ENCODE data around the gene CCDC134. TPM values are rescaled to one million over a fixed set of nuclear protein-coding genes. Genes with fewer than 3 reads are reported as not detected.
"Not testable (repeated sequence)": the region's sequence is repeated elsewhere in the genome, so short reads cannot be mapped to it uniquely, and the experiment has no call there.

The CCDC134 gene
- total RNA-seq, 1 donor from 2014 or later: 5.9 TPM

DNA sequence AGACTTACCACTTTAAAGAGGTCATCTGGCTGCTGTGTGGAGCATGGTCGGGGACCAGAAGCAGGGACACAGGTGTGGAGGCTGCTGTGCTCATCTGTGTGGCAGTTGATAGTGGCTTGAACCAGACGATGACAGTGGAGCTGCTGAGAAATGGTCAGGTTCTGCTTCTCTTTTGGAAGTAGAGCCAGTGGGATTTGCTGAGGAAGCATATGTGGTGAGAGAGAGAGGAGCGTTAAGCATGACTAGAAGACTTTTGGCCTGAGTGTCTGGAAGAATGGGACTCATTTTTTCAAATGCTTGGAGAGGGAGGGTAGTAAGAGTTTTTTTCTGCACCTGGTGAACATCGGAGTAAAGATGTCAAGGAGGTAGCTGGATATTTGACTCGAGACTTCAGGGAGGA, 20.0 kb downstream of the CCDC134 start:
- DNase-seq: no peak
- no peak for ATAC-seq
- intact Hi-C loops (cut with micrococcal nuclease): loop anchor here (5.0 kb wide), 1 partner anchor 127 kb away; the partner anchor contains the start of gene CENPM

GRCh38 chr22:41821471-41822316, 21.2 kb downstream of the CCDC134 start:
- intact Hi-C loops (cut with micrococcal nuclease): loop anchor here (5.0 kb wide), 1 partner anchor 126 kb away; the partner anchor contains the start of gene CENPM
- ATAC-seq (no peak), DNase-seq (no peak)

- DNase-seq: no peak
- intact Hi-C loops (cut with micrococcal nuclease): loop anchor here (5.0 kb wide), 1 partner anchor 125 kb away; the partner anchor contains the start of gene CENPM
- ATAC-seq: no peak
These were observed 22.0 kb downstream of the CCDC134 start for GRCh38 chr22:41822317-41823057.

DNA sequence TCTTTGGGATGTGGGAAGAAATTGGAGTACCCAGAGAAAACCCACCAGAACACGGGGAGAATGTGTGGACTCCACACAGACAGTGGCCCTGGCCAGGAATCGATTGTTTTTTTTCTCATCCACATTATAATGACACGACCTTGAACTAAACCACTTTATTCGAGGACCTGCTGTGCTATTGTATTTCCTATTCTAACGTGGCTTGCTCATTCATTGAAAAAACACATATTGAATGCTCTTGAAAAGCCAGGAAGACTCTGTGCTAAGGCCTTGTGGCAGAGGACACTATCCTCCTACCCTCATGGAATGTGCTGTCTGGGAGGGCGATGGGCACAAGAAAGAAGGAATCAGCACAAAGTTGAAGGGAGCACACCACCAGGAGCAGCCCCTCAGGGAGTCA, 23.3 kb downstream of the CCDC134 start:
- ATAC-seq (no peak), DNase-seq (no peak)
- intact Hi-C loops (cut with micrococcal nuclease): loop anchor here (5.0 kb wide), 1 partner anchor 124 kb away; the partner anchor contains the start of gene CENPM

DNA sequence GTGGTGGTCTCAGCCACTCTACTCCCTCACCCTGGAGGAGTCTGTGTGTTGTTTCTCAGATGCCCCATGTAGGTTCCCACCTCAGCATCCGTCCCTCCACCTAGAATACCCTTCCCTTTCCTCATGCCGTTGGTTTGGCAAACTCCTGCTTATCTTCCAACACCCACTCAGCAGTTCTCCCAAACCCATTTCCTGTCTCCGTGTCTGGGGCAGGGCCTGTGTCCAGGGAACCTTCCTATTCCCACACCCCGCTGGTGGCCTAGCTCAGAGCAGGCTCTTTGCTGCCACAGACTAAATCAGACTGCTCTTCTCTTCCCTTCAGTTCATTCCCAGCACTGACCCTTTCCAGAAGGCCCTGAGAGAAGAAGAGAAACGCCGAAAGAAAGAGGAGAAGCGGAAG, 24.9 kb downstream of the CCDC134 start:
- no peak for DNase-seq
- intact Hi-C loops (cut with micrococcal nuclease): no loop called here
- peak; percentile 12 for ATAC-seq

DNA sequence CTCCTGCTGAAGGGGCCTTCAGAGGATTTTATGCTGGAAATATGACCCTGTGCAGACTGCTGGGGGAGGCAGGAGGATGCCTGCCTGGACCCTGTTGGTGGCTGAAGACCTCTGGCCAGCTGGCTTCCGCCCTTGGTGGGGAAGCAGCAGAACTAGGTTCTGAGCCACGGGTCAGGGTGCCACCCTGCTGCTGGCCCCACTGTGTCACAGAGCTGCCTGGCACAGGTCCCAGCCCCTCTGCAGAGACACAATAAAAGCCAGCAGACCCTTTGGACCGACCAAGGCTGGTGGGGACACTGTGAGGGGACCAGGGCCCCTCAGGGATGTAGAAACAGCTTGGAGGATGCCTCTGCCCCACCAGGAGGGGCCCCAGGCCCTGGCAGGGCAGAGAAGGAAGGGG, 25.5 kb downstream of the CCDC134 start:
- intact Hi-C loops (cut with micrococcal nuclease): no loop called here
- ATAC-seq (peak; percentile 14), DNase-seq (peak; percentile 44)

- peak; percentile 65 for ATAC-seq
- peak; percentile 35 for DNase-seq
- intact Hi-C loops (cut with micrococcal nuclease): no loop called here
These were observed 26.2 kb downstream of the CCDC134 start for GRCh38 chr22:41826430-41827383.

- intact Hi-C loops (cut with micrococcal nuclease): no loop called here
- ATAC-seq (no peak), DNase-seq (no peak)
These were observed 27.2 kb downstream of the CCDC134 start for GRCh38 chr22:41827671-41828070.

- intact Hi-C loops (cut with micrococcal nuclease): no loop called here
- DNase-seq: no peak
- ATAC-seq: no peak
These were observed 28.0 kb downstream of the CCDC134 start for GRCh38 chr22:41828516-41828915.

- DNase-seq (no peak), ATAC-seq (no peak)
- intact Hi-C loops (cut with micrococcal nuclease): no loop called here
These were observed 29.7 kb downstream of the CCDC134 start for GRCh38 chr22:41830174-41830573.

GRCh38 chr22:41831383-41831782, 30.9 kb downstream of the CCDC134 start:
- ATAC-seq (no peak), DNase-seq (peak; percentile 38)
- intact Hi-C loops (cut with micrococcal nuclease): no loop called here

GRCh38 chr22:41831828-41832552, 31.5 kb downstream of the CCDC134 start:
- ATAC-seq (no peak), DNase-seq (no peak)
- intact Hi-C loops (cut with micrococcal nuclease): no loop called here

DNA sequence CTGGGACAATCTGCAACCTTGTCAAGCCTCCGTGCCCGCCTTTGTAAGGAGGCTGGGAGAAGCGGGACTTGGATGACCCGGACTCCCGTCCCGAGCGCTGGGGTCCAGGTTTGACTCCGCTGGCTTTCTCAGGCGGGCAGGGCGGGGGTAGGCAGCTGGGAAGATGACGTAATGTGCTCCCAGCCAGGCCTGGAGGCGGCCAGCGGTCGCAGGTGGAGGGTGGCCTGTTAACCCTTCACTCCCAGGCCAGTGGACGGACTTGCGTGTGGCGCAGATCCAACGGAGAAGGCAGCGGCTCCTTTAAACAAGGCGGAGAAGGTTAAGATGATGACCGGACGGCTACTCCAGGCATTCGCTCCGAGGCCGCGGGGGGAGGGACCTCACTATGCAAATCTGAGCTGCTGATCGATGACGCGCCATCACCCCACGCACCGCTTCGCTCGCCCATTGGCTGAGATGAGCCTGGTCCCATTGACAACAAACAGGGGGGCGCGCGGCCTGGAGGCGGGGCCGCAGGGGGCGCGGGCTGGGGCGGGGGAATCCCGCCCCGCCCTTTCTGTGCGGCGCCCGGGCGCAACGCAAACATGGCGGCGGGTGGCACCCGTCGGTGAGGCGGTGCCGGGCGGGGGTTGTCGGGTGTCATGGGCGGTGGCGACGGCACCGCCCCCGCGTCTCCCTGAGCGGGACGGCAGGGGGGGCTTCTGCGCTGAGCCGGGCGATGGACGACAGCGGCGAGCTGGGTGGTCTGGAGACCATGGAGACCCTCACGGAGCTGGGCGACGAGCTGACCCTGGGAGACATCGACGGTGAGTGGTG, 32.3 kb downstream of the CCDC134 start, which contains the start of gene SREBF2:
Gene SREBF2 (plus strand): TSS at position 553 of the 816 bp plus-strand sequence. CDS start 166 bp downstream, at position 719.
- intact Hi-C loops (cut with micrococcal nuclease): no loop called here
- ATAC-seq (peak; percentile 94), DNase-seq (peak; percentile 100)

DNA sequence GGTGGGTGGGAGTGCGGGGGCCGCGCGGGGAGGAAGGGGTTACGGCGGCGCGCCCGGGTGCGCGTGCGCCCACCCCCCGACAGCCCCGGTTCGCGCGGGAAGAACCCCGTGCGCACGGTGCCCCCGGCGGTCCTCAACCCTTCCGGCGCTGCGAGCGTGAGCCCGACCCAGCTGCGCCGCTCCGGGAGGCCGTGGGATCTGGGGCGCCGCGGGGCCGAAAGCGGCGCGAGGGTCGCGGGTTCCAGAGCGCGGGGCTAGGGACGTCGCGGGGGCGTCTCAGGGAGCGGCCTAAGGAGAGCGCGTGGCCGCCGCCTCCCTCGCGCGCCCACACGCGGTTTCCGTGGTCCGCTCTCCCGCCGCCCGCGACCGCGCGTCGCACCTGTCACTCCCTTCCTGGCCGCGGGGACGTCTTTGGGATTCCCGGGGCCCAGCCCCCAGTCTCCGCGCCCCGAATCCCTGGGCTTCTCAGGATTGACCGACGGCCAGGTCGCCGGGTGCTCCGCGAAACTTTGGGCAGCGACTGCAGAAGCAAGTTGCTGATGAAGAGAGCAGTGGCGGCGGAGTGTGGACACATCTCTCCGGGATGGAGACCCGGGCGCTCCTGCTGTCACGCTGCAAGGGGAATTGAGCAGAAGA, 33.0 kb downstream of the CCDC134 start:
- ATAC-seq (peak; percentile 36), DNase-seq (peak; percentile 69)
- intact Hi-C loops (cut with micrococcal nuclease): no loop called here

DNA sequence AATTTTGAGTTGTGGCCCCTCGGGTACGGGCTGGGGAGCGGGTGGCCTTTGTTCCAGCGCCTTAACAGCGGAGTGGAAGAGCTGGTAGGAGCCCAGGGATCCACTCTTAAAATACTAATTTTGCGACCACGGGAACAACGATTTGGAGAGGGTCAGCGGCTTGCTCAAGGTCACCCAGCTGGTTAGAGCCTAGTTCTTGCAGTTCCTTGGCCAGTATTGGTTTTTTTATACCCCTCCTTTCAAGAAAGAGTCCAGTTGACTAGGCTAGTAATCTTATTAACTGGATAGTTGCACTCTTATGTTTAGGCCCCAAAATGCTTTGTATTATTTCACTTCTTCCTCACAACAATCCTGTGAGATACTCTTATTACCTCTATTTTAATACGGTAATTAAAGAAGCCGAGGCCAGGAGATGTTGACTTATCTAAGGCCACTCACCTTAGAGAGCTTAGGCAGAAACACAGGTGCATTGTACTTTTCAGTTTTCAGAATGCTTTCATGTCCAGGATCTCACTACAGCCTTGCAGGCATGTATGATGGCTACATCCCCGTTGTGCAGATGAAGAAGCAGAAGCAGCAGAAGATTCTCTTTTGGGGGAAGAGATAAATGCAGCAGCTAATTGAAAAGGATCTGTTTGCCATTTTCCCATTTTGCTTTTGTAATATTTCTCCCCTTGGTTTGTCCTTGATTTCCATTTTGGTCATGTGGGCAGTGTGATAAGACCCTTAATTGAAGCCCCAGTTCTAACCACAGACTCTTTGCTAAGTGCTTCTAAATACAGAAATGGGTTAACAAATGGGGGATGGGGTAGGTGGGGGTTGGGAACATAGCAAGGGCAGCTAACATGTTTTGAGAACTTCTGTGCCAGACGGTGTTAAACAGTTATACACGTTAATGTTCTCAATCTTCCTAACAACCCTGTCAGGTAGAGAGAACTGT, 33.8 kb downstream of the CCDC134 start:
- ATAC-seq: no peak
- DNase-seq: no peak
- intact Hi-C loops (cut with micrococcal nuclease): no loop called here

DNA sequence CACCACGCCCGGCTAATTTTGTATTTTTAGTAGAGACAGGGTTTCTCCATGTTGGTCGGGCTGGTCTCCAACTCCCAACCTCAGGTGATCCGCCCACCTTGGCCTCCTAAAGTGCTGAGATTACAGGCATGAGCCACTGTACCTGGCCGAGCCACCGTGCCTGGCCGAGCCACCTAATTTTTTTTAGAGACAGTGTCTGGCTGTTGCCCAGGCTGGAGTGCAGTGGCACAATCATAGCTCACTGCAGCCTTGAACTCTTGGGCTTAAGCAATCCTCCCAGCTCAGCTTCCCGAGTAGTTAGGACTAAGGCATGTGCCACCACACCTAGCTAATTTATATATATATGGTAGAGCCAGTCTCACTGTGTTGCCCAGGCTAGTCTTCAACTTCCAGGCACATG, 35.0 kb downstream of the CCDC134 start:
- DNase-seq; ATAC-seq; intact Hi-C loops (cut with micrococcal nuclease): not testable (repeated sequence)

Measured in left ventricle myocardium superior (tissue), 1 donor.